Lung (tissue), 12 donors: ENCODE measurements around the gene KDM7A. TPM values are rescaled to one million over a fixed set of nuclear protein-coding genes. Genes with fewer than 3 reads are reported as not detected.

ENCODE experiments used
- ATAC-seq: fragments of 200-7000 bp; cut with Tn5 transposase; one replicate; pipeline ENCODE4 v1.9.1; 2020; ENCODE audit warnings: moderate number of reproducible peaks; ENCODE audit not compliant: insufficient read depth, low FRiP score
- DNase-seq, 3 donors: peaks; one replicate each; pipeline ENCODE4 v3.0.0-alpha.2; 2013 to 2017
- H3K27ac ChIP-seq, 2 donors: one replicate each; pipeline ENCODE4 v1.5.1; 2013; ENCODE audit warnings: mild to moderate bottlenecking in 2 of 2, moderate library complexity in 2 of 2, control low read depth in 1 of 2, inconsistent platforms in 1 of 2, low read depth in 1 of 2, low read length in 1 of 2
- H3K27me3 ChIP-seq, 3 donors: one replicate each; pipeline ENCODE4 v1.5.1; 2013; ENCODE audit warnings: low read length in 2 of 3; ENCODE audit not compliant: control insufficient read depth in 3 of 3, insufficient read depth in 3 of 3
- H3K36me3 ChIP-seq, 4 donors: one replicate each; pipeline ENCODE4 v1.5.1; 2013; ENCODE audit warnings: low read length in 4 of 4, mild to moderate bottlenecking in 1 of 4, moderate library complexity in 1 of 4; ENCODE audit not compliant: control insufficient read depth in 4 of 4, insufficient read depth in 4 of 4
- H3K4me1 ChIP-seq, 5 donors: one replicate each; pipeline ENCODE4 v1.5.1; 2013; ENCODE audit warnings: low read length in 5 of 5, mild to moderate bottlenecking in 2 of 5, moderate library complexity in 1 of 5; ENCODE audit not compliant: control insufficient read depth in 5 of 5, insufficient read depth in 5 of 5
- H3K4me3 ChIP-seq: one replicate; pipeline ENCODE4 v1.5.1; 2013; ENCODE audit warnings: mild to moderate bottlenecking, control low read depth, moderate library complexity
- H3K9ac ChIP-seq, 2 donors: one replicate each; pipeline ENCODE4 v1.5.1; 2013; ENCODE audit warnings: low read length in 2 of 2, control low read depth in 1 of 2; ENCODE audit not compliant: insufficient read depth in 1 of 2
- H3K9me3 ChIP-seq, 4 donors: one replicate each; pipeline ENCODE4 v1.5.1; 2013; ENCODE audit warnings: low read length in 3 of 4, mild to moderate bottlenecking in 1 of 4, moderate library complexity in 1 of 4; ENCODE audit not compliant: control insufficient read depth in 4 of 4, insufficient read depth in 3 of 4
- CTCF ChIP-seq: IDR thresholded peaks from 2 replicates; pipeline ENCODE4 v1.5.1; 2012; ENCODE audit warnings: mild to moderate bottlenecking; ENCODE audit errors: control extremely low read depth, extremely low read depth
- WGBS, 2 donors: extraction: QIAGEN DNeasy Blood & Tissue Kit; methylation state at CpG; one replicate each; pipeline ENCODE4 v1.1.7; 2013; 5-methylcytosine and 5-hydroxymethylcytosine counted together
- polyA plus RNA-seq, 2 donors: library from polyadenylated mRNA; stranded (reverse); fragments of 200-250 nt; gene quantifications; one replicate each; pipeline ENCODE4 v1.2.1, GENCODE V29; 2013
- total RNA-seq, 2 donors: library from RNA; depleted of rRNA in 1 of 2; stranded (reverse); fragments of >200 nt in 1 of 2; gene quantifications; one replicate each; pipeline ENCODE4 v1.2.1, GENCODE V29; 2014 to 2021
- donor health status: control.
- donor health status: control.
- donor health status: Bipolar disorder and iron deficiency.
- donor health status: healthy.
- donor health status: DM: yes; HTN: yes; CAD: no.

The KDM7A gene
- total and polyA plus RNA-seq, 4 donors = 3.1 to 30.7 (median 11.6) TPM

DNA sequence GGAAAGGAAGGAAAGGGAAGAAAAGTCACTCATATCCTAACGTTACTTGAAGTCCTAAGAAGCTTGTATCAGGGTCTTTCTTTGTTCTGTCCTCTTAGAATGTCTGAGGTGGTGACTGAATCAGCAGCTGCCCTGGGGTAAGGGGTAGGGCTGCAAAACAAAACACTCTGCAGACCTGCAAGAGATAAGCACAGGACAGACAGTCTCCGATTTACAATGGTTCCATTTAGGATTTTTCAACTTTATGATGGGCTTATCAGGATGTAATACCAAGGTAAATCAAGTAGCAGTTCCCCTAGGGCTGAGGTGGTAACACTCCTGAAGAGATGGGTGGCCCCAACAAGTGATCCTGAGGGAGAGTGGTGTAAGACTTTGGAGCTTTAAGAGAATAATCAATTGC is 16.5 kb downstream of the KDM7A start:
- Histone ChIP-seq H3K27me3 (no peaks in the 10 kb centered on the region), H3K4me1 (peaks cover 0 to 21% (median 0%) of the 10 kb centered on the region in 5 donors), H3K4me3 (no peak overlapping the region), H3K9ac (no peak overlapping the region), H3K36me3 (no peaks in the 10 kb centered on the region), H3K27ac (no peak overlapping the region), H3K9me3 (no peaks in the 10 kb centered on the region)
- TF ChIP-seq CTCF = no peak
- DNase-seq (no peak), ATAC-seq (no peak)
- 49 to 59% methylated on average over 2 of the region's 2 CpGs for whole genome bisulfite sequencing, 2 donors

DNA sequence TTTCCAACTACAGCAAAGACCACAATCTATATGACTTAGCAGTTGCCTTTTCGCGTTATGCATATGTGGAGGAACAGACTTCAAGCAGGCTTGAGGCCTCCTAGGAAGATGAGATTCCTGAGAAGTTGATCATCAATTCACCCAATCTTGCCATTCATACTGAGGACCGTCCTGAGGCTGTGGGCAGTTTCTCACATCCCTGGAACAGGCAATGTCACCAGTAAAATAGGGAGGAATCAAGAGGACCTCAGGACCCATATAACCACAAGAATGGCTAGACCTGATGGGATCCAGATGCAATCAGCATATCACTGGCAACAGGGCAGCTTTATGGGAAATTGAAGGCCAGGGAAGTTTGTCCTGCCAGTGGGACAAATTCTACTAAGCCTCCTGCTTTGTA is 17.3 kb downstream of the KDM7A start:
- WGBS, 2 donors = 98% methylated on average over 3 of the region's 3 CpGs
- no peak overlapping the region for H3K9ac ChIP-seq
- TF ChIP-seq CTCF = no peak
- H3K36me3 ChIP-seq = no peaks in the 10 kb centered on the region
- peaks cover 0 to 21% (median 0%) of the 10 kb centered on the region in 5 donors for H3K4me1 ChIP-seq
- no peak overlapping the region for H3K27ac ChIP-seq
- DNase-seq (no peak), ATAC-seq (no peak)
- H3K27me3 ChIP-seq = no peaks in the 10 kb centered on the region
- H3K9me3 ChIP-seq = no peaks in the 10 kb centered on the region
- H3K4me3 ChIP-seq = no peak overlapping the region

DNA sequence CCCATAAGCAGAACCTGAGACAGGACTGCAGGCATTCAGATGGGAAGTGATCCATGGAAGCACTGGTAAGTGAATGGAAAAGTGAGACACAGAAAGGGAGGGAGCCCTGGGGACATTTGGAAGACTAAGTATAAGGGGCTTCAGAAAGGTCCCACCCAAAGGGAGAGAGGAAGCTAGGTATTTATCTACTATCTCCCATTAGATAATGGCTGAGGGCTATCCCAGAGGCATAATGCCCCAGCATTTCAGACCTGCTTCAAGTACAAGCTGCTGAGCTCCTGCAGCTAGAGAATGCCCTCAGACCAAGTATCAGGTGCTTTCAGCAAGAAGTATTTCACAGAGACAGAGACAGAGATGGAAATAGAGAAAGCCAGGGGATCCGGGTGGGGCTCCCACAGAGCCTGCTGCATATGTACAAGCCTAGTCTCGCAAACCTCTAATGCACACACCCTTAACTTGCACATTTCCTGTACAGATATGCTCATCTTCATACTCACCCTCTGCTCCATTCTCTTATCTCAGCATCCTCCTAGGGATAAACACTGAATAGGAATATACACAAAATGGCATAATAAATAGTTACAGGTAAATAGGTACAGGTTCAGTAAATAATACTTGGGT is 20.2 kb downstream of the KDM7A start:
- WGBS, 2 donors = 69 to 85% methylated on average over 2 of the region's 2 CpGs
- Histone ChIP-seq H3K9ac (no peak overlapping the region), H3K27ac (no peak overlapping the region), H3K9me3 (no peaks in the 10 kb centered on the region), H3K4me1 (peaks cover 0 to 29% (median 0%) of the 10 kb centered on the region in 5 donors), H3K36me3 (no peaks in the 10 kb centered on the region), H3K4me3 (no peak overlapping the region), H3K27me3 (no peaks in the 10 kb centered on the region)
- ATAC-seq = no peak
- TF ChIP-seq CTCF = no peak
- DNase-seq = no peak

- Histone ChIP-seq H3K4me3 (no peak overlapping the region), H3K27ac (no peak overlapping the region), H3K27me3 (no peaks in the 10 kb centered on the region), H3K9ac (no peak overlapping the region), H3K36me3 (no peaks in the 10 kb centered on the region), H3K9me3 (no peaks in the 10 kb centered on the region), H3K4me1 (peaks cover 0 to 25% (median 0%) of the 10 kb centered on the region in 5 donors)
- DNase-seq = no peak
- no peak for TF ChIP-seq CTCF
- no peak for ATAC-seq
- WGBS, 2 donors = 77 to 93% methylated on average over 4 of the region's 4 CpGs
Observed at GRCh38 chr7:140155428-140155827, 21.4 kb downstream of the KDM7A start.
